Pons (tissue), 1 donor: Measurements from ENCODE around the gene PI4K2A.
"Not testable (repeated sequence)": the region's sequence is repeated elsewhere in the genome, so short reads cannot be mapped to it uniquely, and the experiment has no call there.

ENCODE experiments used
- DNase-seq: peaks from one replicate; pipeline ENCODE4 v3.0.0-alpha.2; 2016; ENCODE audit warnings: low spot score

Gene PI4K2A

DNA sequence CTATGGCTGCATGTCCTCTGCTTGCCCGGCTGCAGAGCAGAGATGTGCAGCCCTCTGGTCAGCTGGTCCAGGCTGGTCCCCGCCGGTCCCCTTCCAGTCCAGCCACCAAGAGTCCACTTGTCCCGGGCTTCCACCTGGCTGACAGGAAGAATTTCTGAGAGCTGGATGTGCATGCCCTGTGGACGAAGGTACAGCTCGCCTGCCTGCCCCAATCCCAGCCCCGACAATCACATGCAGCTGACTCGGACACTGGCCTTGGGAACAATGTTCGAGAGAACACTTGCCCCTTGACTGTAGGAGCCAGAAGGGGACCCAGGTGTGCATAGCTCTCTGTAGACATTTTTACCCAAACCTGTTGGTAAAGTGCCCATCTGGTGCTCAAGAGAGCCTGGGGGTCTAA lies 34.8 kb downstream of the PI4K2A start:
- DNase-seq = no peak

DNA sequence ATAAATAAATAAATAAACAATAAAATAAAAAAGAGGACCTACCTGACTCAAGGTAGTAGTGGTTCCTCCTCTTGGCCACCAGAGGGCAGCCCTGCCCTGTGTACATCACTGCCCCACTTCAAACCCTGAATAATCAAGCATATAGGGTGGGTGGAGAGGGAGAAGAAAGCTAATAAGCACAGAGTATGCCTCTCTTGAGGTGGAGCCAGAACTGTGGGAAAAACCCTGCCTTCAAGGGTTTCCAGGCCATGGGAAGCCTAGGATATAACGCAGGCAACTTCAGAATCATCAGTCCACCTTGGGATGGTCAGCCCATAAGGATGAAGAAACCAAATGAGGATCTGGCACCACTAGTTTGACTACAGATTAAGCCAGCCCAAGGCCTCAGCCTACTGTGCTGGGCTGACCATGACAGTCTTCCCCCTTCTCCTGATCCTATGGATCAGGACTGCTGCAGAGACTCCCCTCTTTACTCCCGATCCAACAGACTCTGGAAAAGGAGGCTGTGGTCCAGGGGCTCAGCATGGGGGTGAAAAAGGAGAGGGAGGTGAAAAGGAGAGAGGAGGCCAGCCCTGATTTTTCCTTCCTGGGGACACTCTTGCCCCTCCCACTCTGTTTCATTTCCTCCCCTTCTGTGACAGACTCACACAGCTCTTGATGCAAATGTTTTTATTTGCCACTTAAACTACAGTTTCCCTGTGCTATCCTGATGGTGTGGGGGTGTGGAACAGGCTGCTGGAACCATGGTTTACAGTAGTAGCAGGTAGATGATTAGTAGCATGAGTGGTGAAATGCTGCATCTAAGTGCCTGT lies 36.5 kb downstream of the PI4K2A start:
- DNase-seq = peak; percentile 42

GRCh38 chr10:97679594-97679993 lies 39.1 kb downstream of the PI4K2A start:
- DNase-seq = no peak

- DNase-seq = no peak
Observed at GRCh38 chr10:97682042-97682441, 41.6 kb downstream of the PI4K2A start.

- DNase-seq = peak; percentile 46
Observed at GRCh38 chr10:97683556-97684367, 43.3 kb downstream of the PI4K2A start.

DNA sequence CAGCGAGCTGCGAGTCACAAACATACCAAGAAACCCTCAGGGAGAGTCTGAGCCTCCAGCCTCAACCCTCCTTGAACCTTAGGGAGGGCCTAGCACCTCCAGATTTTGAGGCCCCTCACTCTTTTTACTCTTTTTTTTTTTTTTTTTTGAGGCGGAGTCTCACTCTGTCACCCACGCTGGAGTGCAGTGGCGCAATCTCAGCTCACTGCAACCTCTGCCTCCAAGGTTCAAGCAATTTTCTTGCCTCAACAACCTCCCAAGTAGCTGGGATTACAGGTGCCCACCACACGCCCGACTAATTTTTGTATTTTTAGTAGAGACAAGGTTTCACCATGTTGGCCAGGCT lies 43.9 kb downstream of the PI4K2A start:
- not testable (repeated sequence) for DNase-seq

- peak; percentile 45 for DNase-seq
Observed at GRCh38 chr10:97684866-97685394, 44.5 kb downstream of the PI4K2A start.

DNA sequence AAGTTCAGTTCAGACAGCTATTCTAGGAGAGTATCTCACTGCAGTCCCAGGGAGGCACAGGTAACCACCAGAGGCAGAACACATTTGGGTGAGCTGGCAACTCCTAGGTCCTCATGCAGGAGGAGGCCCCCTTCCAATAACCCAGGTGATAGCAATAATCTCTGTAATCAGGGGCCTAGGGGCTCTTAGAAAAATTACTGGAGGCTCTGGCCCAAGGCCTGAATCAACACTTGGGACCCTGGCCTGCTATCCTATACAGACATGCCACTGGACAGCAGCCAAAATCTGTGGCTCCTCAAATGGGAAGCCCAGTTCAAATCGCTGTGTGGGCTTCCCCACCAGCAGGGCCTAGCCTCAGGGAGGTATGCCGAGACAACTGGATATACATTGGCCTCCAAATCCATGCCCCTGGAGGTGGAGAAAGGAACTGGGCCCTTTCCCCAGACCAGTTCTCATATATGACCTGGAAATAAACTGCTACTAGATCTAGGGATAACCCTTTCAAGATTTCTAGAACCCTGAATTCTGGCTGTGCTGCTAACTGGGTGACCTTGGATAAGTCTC lies 45.0 kb downstream of the PI4K2A start:
- DNase-seq = no peak

DNA sequence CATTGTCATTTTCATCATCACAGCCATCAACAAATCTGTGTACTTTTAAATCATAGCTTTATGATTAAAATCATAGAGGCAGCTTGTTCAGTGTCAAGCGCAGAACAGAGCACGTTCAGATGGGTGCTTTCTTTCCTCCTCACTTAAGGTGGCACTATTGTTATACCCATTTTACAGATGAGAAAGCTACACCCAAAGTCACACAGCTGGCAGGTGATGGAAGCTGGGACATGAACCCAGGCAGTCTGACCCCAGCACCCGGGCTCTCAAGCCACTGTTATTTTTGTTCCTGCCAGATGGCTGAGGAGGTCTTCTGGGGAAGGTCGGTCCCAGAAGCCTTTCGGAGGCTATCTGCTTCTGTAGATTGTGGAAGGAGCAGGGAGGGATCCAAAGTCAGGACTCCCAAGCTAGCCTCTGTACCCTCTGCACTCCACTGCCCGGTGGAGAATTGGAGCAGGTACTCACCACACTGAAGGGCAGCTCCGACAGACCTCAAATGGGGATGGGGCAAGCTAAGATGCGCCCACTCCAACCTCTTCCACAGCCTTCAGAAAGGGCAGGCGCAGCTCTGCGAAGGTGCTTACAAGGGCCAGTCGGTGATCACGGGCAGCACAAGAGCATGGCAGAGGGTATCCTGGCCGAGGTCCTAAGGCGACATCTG lies 46.0 kb downstream of the PI4K2A start:
- peak; percentile 21 for DNase-seq

- DNase-seq = peak; percentile 94
Observed at GRCh38 chr10:97686962-97687784, 46.7 kb downstream of the PI4K2A start, which contains the start of gene AVPI1. Gene AVPI1 (minus strand): TSS chr10:97687241. CDS start chr10:97679905, 7,336 bp downstream.

DNA sequence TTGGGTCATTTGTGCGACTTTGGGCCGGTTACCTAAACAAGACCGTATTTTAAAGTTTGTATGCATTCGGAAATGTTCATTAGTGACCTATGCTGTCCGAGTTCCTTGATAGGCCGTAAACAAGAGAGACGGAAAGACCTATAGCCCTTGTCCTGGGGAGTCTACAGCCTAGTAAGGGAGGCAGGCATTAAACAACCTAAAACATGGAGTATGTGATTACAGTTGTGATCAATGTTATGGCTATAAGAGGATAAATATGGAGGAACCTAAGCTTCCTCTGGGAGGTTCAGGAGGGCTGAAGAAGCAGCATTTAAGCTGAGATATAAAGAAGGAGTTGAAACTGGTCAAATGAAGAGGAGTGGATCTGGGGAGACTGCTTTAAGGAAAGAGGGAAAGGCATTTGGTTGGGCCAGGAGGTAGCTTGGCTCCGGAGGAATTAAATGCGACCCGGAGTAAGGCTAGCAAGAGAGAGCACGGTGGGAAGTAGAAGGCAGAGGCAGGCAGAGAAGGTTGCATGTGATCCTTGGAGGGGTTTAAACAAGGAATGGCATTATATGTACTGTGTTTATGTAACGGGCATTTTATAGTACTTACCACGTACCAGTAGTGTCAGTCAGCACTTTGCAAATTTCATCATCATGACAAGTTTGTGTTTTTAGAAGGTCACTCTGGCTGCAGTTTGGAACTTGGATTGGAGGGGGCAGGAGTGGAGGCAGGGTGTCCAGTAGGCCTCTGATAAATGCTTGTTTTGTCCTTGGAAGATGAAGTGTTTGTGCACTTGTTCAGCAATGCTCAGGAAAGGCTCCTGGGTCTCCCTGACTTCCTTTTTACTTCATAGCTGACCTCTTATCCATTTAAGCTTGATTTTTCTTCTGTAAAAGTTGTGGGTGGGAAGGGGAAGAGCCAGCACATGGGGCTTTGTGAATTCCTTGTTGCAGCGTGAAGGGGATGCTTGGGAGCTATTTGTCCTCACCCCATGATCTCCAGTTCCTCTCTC lies 47.6 kb downstream of the PI4K2A start:
- DNase-seq = peak; percentile 67

DNA sequence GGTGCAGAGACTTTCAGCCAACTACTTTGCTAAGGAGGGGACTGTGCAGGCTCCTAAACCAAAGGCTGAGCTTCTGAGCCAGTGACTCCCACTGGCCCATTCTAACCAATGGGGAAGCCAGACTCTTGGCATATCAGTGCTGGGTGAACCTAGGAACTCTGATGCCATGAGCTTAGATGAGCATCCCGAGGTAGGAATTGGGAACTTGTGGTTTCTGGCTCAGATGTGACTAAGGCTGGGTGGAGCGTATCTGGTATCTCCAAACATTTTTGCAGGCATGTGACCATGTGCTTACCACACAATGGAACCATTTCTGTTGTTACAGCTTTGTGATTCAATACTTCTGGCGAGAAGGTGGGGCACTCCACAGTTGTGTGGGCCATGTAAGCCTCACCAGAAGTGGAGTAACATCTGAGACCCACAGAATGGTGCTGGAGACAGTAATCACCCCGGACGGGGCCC lies 49.1 kb downstream of the PI4K2A start:
- no peak for DNase-seq

- no peak for DNase-seq
Observed at GRCh38 chr10:97690133-97690532, 49.7 kb downstream of the PI4K2A start.

GRCh38 chr10:97698072-97698655 lies 57.7 kb downstream of the PI4K2A start:
- DNase-seq = not testable (repeated sequence)

- peak; percentile 96 for DNase-seq
Observed at GRCh38 chr10:97701438-97702069, 61.1 kb downstream of the PI4K2A start.

- no peak for DNase-seq
Observed at GRCh38 chr10:97703398-97704067, 63.1 kb downstream of the PI4K2A start.

- DNase-seq = no peak
Observed at GRCh38 chr10:97704341-97704740, 63.9 kb downstream of the PI4K2A start.

DNA sequence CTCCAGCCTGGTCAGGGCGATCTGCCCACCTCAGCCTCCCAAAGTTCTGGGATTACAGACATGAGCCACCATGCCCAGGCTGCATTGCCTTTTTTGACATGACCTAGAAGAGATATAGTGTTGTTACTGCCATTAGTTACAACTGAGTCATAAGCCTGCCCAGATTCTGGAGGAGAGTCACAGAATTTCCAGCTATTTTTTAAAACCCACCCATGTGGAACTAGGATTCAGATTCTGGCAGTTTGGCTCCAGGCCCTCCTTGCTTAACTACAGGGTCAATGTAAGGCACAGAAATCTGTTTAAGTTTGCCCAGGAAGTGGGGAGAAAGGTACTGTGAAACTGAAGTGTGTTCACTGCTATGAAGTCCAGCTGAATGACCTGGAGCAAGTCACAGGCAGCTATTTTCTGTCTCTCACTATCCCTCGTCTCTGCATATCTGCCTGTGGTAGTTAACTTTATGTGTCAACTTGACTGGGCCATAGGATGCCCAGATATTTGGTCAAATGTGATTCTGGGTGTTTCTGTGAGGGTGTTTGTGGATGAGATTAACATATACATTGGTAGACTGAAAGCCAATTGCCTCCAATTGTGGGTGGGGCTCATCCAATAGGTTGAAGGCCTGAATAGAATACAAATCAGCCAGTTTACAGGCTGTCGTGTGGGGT lies 64.7 kb downstream of the PI4K2A start:
- DNase-seq = no peak
